Heart left ventricle (tissue), 16 donors: ENCODE results near the gene KCNH3. TPM values are rescaled to one million over a fixed set of nuclear protein-coding genes. Genes with fewer than 3 reads are reported as not detected.
"Not testable (repeated sequence)": the region's sequence is repeated elsewhere in the genome, so short reads cannot be mapped to it uniquely, and the experiment has no call there.

Experiments
- ATAC-seq, 4 donors: fragments of 200-7000 bp; cut with Tn5 transposase; one replicate each; pipeline ENCODE4 v1.9.1; 2020 to 2022; ENCODE audit warnings: moderate library complexity in 4 of 4, mild to moderate bottlenecking in 3 of 4, moderate number of reproducible peaks in 1 of 4
- DNase-seq, 5 donors: peaks; one replicate each; pipeline ENCODE4 v3.0.0-alpha.2; 2020
- H3K27ac ChIP-seq, 12 donors: fragments of 200-600 bp; sonication (generic) in 4 of 12; one replicate each; pipeline versions ENCODE4 v1.5.0 to v1.8.0; 2016 to 2022; ENCODE audit warnings: mild to moderate bottlenecking in 2 of 12
- H3K27me3 ChIP-seq, 9 donors: fragments of 200-600 bp; sonication (generic) in 2 of 9; one replicate each; pipeline versions ENCODE4 v1.5.1 to v1.8.0; 2016 to 2022; ENCODE audit warnings: mild to moderate bottlenecking in 3 of 9
- H3K36me3 ChIP-seq, 9 donors: fragments of 200-600 bp; sonication (generic) in 2 of 9; one replicate each; pipeline versions ENCODE4 v1.5.0 to v1.8.0; 2018 to 2022; ENCODE audit warnings: mild to moderate bottlenecking in 2 of 9
- H3K4me1 ChIP-seq, 12 donors: fragments of 200-600 bp; sonication (generic) in 4 of 12; one replicate each; pipeline versions ENCODE4 v1.5.0 to v1.8.0; 2016 to 2022; ENCODE audit warnings: mild to moderate bottlenecking in 3 of 12
- H3K4me3 ChIP-seq, 12 donors: fragments of 200-600 bp; sonication (generic) in 4 of 12; one replicate each; pipeline versions ENCODE4 v1.5.0 to v1.8.0; 2017 to 2022; ENCODE audit warnings: mild to moderate bottlenecking in 9 of 12, moderate library complexity in 4 of 12
- H3K9me3 ChIP-seq, 12 donors: fragments of 200-600 bp; sonication (generic) in 4 of 12; one replicate each; pipeline versions ENCODE4 v1.5.0 to v1.8.0; 2016 to 2022; ENCODE audit warnings: mild to moderate bottlenecking in 1 of 12
- POLR2A ChIP-seq, 2 donors: fragments of 450-650 bp; IDR thresholded peaks; one replicate each; pipeline ENCODE4 v1.6.1; 2017; ENCODE audit warnings: antibody characterized with exemption in 2 of 2, mild to moderate bottlenecking in 2 of 2, moderate library complexity in 2 of 2
- WGBS, 4 donors: extraction: QIAGEN DNeasy Blood & Tissue Kit in 2 of 4; methylation state at CpG; one replicate each; pipeline versions ENCODE4 v1.1.5 to v1.1.7; 2013 to 2018; 5-methylcytosine and 5-hydroxymethylcytosine counted together
- intact Hi-C, 10 donors: fragments of 100-400 bp; cut with DNase I; formaldehyde crosslinking; loops; one replicate each; pipeline versions ENCODE4 v1.11.1 to v1.14.2; 2022
- polyA plus RNA-seq, 2 donors: library from polyadenylated mRNA; stranded (reverse); fragments of 200-250 nt; gene quantifications; one replicate each; pipeline ENCODE4 v1.2.3, GENCODE V29; 2013
- total RNA-seq, 9 donors: library from RNA; depleted of rRNA in 2 of 9; stranded (reverse); fragments of >200 nt in 2 of 9; fragmentation: NEBNext Ultra II Directional in 3 of 9; extraction: Animal tissue kit (Norgen Biotek cat#: 25700) in 3 of 9; gene quantifications; one replicate each; pipeline versions ENCODE4 v1.1.0 to v1.2.4, GENCODE V29; 2016 to 2023
- TF ChIP-seq, protein P1 (sequence below), 12 donors: fragments of 200-600 bp; sonication (generic) in 4 of 12; IDR thresholded peaks; one replicate each; pipeline versions ENCODE4 v1.5.0 to v1.8.0; 2018 to 2022; ENCODE audit warnings: antibody characterized with exemption in 12 of 12, mild to moderate bottlenecking in 5 of 12
- donor health status: ischemic (EF 13 %, LVEDD 7.1; RV severe dilation, severe dysfunction).
- donor health status: healthy with polysubstance abuse.
- donor health status: DM: no; HTN: yes; CAD: no.
- donor health status: DM: no; HTN: no; CAD: no.
- donor health status: ischemic (EF 25% LVEDD 6.9; RV normal size, moderate dysfunction).
- donor health status: ischemic (EF 25% LVEDD 5.7; RV mildly dilated, moderate dysfunction).
- donor health status: healthy.
- donor health status: DM: yes; HTN: yes; CAD: no.
- donor health status: ischemic (EF 35%, LVEDD 5.7; RV mildly dilated, moderate dysfunction).
- donor health status: nonischemic (EF 11% LVEDD 7.7; RV severe dilation, severe dysfunction).
- donor health status: DM: yes; HTN: yes; CAD: no.
- donor health status: PGD.
- donor health status: ischemic (EF 29% LVEDD 5.4; RV normal size, mild dysfunction).
- donor health status: nonischemic (EF 23%, LVEDD 6.1; RV moderate dilation, normal function).

The KCNH3 gene
- total and polyA plus RNA-seq, 11 donors = 0.14 to 2.2 (median 0.40) TPM

DNA sequence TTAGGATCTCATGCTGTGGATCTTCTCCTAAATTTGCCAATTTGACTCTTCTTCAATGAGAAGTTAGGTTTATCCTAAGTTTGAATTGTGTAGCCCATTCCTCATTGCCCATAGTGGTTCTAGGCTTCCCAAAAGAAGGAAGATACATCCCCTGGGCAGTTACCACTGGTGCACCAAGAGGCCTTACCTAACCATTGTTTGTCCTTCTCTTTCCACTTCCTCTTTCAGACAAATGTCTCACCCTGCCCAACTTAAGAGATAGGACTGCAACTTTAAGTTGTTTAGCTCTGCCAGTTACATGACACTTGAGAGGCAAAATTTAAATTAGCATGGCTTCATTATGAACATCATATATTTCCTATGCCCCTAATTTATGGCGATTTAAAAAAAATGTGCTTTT is 9.4 kb upstream of the KCNH3 start:
- DNase-seq = no peak
- peaks cover 0 to 16% (median 2%) of the 10 kb centered on the region in 12 donors for H3K4me1 ChIP-seq
- H3K4me3 ChIP-seq = no peak overlapping the region
- H3K27ac ChIP-seq = no peak overlapping the region
- TF ChIP-seq, protein P1, sequence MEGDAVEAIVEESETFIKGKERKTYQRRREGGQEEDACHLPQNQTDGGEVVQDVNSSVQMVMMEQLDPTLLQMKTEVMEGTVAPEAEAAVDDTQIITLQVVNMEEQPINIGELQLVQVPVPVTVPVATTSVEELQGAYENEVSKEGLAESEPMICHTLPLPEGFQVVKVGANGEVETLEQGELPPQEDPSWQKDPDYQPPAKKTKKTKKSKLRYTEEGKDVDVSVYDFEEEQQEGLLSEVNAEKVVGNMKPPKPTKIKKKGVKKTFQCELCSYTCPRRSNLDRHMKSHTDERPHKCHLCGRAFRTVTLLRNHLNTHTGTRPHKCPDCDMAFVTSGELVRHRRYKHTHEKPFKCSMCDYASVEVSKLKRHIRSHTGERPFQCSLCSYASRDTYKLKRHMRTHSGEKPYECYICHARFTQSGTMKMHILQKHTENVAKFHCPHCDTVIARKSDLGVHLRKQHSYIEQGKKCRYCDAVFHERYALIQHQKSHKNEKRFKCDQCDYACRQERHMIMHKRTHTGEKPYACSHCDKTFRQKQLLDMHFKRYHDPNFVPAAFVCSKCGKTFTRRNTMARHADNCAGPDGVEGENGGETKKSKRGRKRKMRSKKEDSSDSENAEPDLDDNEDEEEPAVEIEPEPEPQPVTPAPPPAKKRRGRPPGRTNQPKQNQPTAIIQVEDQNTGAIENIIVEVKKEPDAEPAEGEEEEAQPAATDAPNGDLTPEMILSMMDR (IDR thresholded peaks at IDR 0.05) = no peak
- no peak for TF ChIP-seq POLR2A (IDR thresholded peaks at IDR 0.05)
- peaks cover 0 to 37% (median 27%) of the 10 kb centered on the region in 9 donors for H3K36me3 ChIP-seq
- no peak for ATAC-seq
- H3K27me3 ChIP-seq = no peaks in the 10 kb centered on the region
- H3K9me3 ChIP-seq = no peaks in the 10 kb centered on the region
- intact Hi-C loops = no loop called here
- 91 to 97% (median 92%) methylated on average over 1 of the region's 1 CpG for WGBS, 4 donors

DNA sequence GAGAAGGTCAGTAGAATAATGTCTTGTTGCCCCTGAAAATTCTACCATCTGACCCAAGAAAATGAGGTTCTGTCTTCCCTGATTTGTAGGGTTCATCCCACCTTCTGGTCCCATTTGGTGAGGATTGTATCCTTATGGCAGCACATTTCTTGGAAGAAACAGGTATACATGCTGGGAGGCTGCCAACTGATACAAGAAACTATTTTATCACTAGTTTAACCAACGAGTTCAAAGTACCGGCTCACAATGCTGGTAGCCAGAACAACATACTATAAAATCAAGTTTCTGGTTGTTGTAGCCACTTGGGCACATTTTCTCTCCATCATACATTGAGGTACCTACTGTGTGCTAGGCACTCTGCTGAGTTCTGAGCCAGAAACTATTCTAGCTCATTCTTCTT is 7.1 kb upstream of the KCNH3 start:
- H3K36me3 ChIP-seq = peaks cover 0 to 14% (median 6%) of the 10 kb centered on the region in 9 donors
- ATAC-seq (no peak), DNase-seq (no peak)
- no peak overlapping the region for H3K4me3 ChIP-seq
- H3K4me1 ChIP-seq = peaks cover 0 to 9% (median 0%) of the 10 kb centered on the region in 12 donors
- TF ChIP-seq, protein P1 (IDR thresholded peaks at IDR 0.05) = no peak
- H3K27ac ChIP-seq = no peak overlapping the region
- 43 to 51% (median 46%) methylated on average over 2 of the region's 2 CpGs for WGBS, 4 donors
- intact Hi-C loops = no loop called here
- no peaks in the 10 kb centered on the region for H3K9me3 ChIP-seq
- H3K27me3 ChIP-seq = peaks cover 0 to 14% (median 0%) of the 10 kb centered on the region in 9 donors

DNA sequence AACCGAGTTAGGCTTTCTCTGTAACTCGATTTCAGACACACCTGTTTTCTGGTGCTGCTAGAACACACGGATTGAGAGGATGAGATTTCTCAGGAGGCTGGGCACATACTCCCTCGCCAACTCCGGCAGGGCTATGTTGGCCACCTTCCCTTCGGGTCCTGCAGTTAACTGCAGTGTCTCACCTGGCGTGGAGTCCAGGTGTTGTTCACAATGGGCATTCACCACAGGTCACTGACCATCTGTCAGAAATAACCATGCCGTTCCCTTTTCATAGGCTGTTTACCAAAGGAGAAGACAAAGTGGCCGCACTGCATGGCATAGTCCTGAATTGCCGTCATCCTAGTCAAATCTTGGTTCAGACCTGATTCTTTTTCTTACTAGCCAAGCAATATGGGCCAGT is 5.5 kb upstream of the KCNH3 start:
- ATAC-seq = no peak
- Histone ChIP-seq H3K27me3 (peaks cover 0 to 27% (median 13%) of the 10 kb centered on the region in 9 donors), H3K27ac (no peak overlapping the region), H3K4me1 (peaks cover 0 to 20% (median 10%) of the 10 kb centered on the region in 12 donors), H3K4me3 (no peak overlapping the region), H3K9me3 (no peaks in the 10 kb centered on the region), H3K36me3 (peaks cover 0 to 3% (median 0%) of the 10 kb centered on the region in 9 donors)
- 89 to 94% (median 91%) methylated on average over 10 of the region's 10 CpGs for WGBS, 4 donors
- intact Hi-C loops = no loop called here
- TF ChIP-seq, protein P1 (IDR thresholded peaks at IDR 0.05) = no peak
- no peak for TF ChIP-seq POLR2A (IDR thresholded peaks at IDR 0.05)
- no peak for DNase-seq

DNA sequence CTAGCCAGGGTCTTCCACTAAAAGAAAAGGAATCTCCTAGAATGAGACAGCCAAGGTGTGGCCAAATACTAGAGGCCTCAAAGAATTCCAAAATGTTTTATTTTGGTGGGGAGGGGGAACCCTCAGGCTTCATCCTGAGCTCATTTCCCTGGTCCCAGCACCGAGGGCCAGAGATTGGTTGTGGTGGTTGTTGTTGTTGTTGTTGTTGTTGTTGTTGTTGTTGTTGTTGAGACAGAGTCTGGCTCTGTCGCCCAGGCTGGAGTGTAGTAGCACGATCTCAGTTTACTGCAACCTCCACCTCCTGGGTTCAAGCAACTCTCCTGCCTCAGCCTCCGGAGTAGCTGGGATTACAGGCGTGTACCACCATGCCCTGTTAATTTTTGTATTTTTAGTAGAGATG is 4.7 kb upstream of the KCNH3 start:
- ATAC-seq, DNase-seq, H3K27ac ChIP-seq, H3K9me3 ChIP-seq, H3K4me3 ChIP-seq, intact Hi-C loops, H3K36me3 ChIP-seq: not testable (repeated sequence)
- peaks cover 4 to 35% (median 21%) of the 10 kb centered on the region in 9 donors for H3K27me3 ChIP-seq
- 85 to 94% (median 91%) methylated on average over 5 of the region's 5 CpGs for WGBS, 4 donors
- H3K4me1 ChIP-seq = peaks cover 0 to 25% (median 13%) of the 10 kb centered on the region in 12 donors

DNA sequence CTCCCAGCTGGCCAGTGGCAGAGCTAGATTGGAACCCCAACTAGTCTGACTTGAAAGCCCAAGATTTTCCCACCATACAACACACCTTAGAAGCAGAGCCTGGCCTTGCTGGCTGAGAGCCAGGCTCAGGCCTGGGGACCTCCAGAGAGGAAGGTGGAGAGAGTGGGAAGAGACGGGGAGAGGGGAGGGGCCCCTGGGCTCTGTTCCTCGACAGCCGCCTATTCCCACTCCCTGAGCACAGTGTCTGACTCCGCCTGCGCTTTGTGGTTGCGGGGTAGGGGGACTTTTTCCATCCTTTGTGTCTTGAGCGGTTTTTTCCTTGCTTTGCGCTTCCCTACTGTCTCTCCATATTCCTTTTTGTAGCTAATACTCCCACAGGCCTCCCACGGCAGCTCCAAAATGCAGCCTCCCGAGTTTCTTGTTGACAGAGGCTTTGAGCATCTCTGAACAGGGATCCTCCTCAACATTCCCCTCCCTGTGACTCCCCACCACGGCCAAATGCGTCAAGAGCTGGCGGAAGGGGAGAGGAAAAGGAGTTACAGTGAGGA is 4.0 kb upstream of the KCNH3 start:
- no peak for DNase-seq
- H3K27me3 ChIP-seq = peaks cover 4 to 40% (median 26%) of the 10 kb centered on the region in 9 donors

More for the DNA sequence above, 4.0 kb upstream of the KCNH3 start:
- Histone ChIP-seq H3K36me3 (no peaks in the 10 kb centered on the region), H3K4me3 (no peak overlapping the region), H3K27ac (no peak overlapping the region), H3K9me3 (no peaks in the 10 kb centered on the region), H3K4me1 (peaks cover 0 to 31% (median 13%) of the 10 kb centered on the region in 12 donors)
- no peak for TF ChIP-seq POLR2A (IDR thresholded peaks at IDR 0.05)
- TF ChIP-seq, protein P1 (IDR thresholded peaks at IDR 0.05) = no peak
- intact Hi-C loops = no loop called here
- ATAC-seq = no peak
- WGBS, 4 donors = 71 to 80% (median 76%) methylated on average over 13 of the region's 13 CpGs
